GM03348 (cell line): ENCODE data around the gene WNT10A.
"Not testable (repeated sequence)": the region's sequence is repeated elsewhere in the genome, so short reads cannot be mapped to it uniquely, and the experiment has no call there.

Experiments used
- DNase-seq: peaks from one replicate; pipeline ENCODE4 v3.0.0; 2012; ENCODE audit warnings: low spot score

Gene WNT10A

GRCh38 chr2:218880102-218880858 is at the start of gene WNT10A:
Gene WNT10A (plus strand): TSS chr2:218880852. CDS start chr2:218880996, 144 bp downstream.
- no peak for DNase-seq

- no peak for DNase-seq
Observed at GRCh38 chr2:218831378-218831990, 49.2 kb upstream of the WNT10A start, which contains the start of gene PRKAG3. Gene PRKAG3 (minus strand): TSS chr2:218831803.

GRCh38 chr2:218832081-218832480 is 48.6 kb upstream of the WNT10A start:
- DNase-seq = no peak

DNA sequence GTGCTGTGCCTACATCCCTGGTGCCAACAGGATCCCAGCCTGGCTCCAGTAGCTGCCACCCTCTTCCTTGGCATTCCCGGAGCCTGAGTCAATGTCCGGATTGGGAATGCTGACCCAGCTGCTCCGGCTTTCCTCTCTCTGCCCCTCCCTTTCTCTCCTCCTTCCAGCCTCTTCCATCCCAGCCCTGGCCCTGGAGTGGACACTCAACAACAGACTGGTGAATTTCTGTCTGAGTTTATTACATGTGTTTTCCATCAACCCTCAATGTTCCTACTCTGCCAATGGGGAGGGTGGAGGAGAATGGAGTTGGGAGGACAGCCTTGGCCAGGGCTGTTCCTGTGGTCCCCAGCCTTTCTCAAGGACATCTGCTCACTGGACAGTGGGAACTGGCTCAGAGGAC is 48.1 kb upstream of the WNT10A start:
- DNase-seq = peak; percentile 77

DNA sequence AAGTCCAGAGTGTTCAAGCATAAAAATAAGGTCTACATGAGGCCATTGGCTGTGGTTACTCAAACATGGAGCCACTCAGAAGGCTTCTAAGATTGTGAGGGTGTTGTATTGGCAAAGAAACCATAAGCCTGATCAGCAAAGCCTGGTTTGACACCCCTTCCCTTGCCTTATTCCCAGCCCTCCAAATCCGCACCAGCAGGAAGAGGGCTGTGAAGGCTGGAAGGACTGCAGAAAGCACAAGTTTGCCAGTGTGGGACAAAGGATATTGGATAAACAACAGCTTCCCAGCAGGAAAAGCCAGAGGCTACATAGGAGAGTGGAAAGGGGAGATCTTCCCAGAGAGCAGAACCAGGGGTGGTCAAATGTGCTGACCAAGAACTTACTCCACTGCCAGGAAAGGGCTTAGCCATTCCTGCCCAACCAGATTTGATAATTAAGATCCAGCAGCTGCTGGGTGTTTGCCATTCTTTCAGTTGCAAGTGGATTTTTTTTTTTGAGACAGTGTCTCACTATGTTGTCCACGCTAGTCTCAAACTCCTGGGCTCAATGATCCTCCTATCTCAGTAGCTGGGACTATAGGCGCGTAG is 47.5 kb upstream of the WNT10A start:
- no peak for DNase-seq

DNA sequence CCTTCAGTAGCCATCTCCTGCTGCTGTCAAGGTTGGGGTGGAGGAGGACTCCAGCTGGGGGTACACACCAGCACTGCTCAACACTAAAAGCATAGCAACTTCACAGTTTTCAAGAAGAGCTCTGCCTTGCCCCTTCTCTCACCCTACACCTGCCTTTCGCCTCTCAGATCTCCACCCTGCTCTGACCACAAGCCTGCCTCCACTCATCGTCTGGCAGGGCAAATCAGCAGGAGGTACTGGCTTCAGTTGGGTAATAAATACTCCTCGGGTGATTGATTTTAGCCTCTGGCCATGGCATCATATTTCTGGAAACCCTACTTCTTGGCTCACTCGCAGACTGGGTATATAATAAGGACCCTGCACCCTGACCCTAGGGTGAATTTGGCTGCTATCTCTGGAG is 46.0 kb upstream of the WNT10A start:
- DNase-seq = no peak

DNA sequence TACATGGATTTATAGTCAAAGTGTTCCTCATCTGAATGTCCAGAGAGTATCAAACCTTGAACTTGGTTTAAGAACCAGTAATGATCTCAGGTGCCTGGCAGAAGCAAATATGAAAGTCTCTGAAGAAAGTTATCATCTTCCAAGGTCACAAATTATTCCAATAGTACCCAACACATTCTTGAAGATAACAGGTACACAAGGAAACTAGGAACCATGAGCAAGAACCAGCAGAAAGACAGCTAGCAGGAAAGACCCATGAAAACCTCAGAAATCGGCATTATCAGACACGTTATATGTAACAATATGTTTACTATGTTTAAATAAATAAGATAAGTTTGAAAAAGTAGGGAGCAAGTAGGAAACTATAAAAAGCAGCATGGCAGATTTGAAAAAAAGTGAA is 43.2 kb upstream of the WNT10A start:
- no peak for DNase-seq

GRCh38 chr2:218839430-218839829 is 41.2 kb upstream of the WNT10A start:
- DNase-seq = peak; percentile 72

DNA sequence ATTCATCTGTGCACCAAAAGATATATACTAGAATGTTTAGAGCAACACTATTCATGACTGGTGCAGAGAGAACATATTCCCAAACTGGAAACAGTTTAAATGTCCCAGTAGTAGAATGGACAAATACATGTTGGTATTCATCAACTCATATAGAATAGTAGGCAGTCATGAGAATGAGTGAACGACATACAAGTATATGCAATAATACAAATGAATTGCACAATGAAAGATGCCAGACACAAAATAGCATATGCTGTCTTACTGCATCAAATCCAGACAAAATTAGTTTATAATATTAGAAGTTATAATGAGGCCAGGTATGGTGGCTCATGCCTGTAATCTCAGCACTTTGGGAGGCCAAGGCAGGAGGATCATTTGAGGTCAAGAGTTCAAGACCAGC is 40.8 kb upstream of the WNT10A start:
- no peak for DNase-seq

- not testable (repeated sequence) for DNase-seq
Observed at GRCh38 chr2:218844334-218844733, 36.3 kb upstream of the WNT10A start.

DNA sequence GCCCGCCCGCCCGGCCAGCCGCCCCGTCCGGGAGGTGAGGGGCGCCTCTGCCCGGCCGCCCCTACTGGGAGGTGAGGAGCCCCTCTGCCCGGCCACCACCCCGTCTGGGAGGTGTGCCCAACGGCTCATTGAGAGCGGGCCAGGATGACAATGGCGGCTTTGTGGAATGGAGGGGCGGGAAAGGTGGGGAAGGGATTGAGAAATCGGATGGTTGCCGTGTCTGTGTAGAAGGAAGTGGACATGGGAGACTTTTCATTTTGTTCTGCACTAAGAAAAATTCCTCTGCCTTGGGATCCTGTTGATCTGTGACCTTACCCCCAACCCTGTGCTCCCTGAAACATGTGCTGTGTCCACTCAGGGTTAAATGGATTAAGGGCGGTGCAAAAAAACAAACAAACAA is 33.7 kb upstream of the WNT10A start:
- DNase-seq = not testable (repeated sequence)

DNA sequence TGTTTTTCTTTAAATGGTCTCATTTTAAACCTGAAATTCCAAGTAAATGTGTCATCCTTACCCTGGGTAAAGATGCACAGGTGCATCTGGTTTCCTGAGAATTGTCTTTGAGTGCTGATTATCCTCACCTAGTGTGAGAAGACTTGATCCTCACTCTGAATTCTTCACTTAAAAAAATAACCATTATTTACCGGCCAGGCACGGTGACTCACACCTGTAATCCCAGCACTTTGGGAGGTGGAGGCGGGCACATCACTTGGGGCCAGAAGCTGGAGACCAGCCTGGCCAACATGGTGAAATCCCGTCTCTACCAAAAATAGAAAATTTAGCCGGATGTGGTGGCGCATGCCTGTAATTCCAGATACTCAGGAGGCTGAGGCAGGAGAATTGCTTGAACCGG is 30.9 kb upstream of the WNT10A start:
- no peak for DNase-seq

DNA sequence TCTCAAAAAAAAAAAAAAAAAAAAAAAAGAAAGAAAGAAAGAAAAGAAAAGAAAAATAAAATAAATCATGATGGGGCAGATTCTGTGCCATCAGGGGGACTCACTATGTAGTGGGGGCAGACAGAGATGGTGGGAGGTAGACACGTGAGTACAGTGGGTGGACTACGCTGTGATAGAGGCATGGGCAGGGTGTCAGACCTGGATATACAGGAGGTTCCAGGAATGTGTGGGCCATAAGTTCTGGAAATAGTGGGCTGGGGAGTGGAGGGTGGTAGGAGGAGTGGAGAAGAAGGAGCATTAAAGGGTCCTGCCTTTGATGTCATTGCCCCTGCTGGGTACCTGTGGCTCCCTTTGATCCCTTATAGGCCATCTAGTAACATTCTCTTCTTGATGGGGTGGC is 29.9 kb upstream of the WNT10A start:
- DNase-seq = no peak

- DNase-seq = no peak
Observed at GRCh38 chr2:218851286-218851685, 29.4 kb upstream of the WNT10A start.

- DNase-seq = peak; percentile 66
Observed at GRCh38 chr2:218852911-218853667, 27.6 kb upstream of the WNT10A start.

- no peak for DNase-seq
Observed at GRCh38 chr2:218853766-218854165, 26.9 kb upstream of the WNT10A start.

DNA sequence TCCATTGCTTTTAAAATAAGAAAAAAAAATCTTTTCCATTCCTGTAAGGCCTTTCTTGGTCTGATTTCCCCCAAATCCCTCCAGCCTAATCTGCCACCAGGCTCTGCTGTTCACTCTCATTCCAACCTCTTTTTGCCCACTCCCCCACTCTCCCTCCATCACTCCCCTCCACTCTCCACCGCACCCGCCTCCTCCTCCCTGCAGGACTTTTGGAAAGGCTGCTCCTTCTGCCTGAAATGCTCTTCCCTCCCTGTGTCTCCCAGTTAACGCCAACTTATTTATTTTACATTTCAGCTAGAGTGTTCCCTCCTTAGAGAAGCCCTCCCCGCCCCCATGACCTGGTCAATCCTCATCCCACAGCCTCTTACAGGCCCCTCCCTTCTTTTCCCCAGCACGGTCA is 25.8 kb upstream of the WNT10A start:
- DNase-seq = no peak

GRCh38 chr2:218855305-218856166 is 25.1 kb upstream of the WNT10A start:
- DNase-seq = no peak

GRCh38 chr2:218856167-218856895 is 24.3 kb upstream of the WNT10A start:
- DNase-seq = no peak

GRCh38 chr2:218856896-218857243 is 23.8 kb upstream of the WNT10A start:
- DNase-seq = no peak
